Measurements from ENCODE around the gene ACAP1.
"Not testable (repeated sequence)": the region's sequence is repeated elsewhere in the genome, so short reads cannot be mapped to it uniquely, and the experiment has no call there.

Gene ACAP1

DNA sequence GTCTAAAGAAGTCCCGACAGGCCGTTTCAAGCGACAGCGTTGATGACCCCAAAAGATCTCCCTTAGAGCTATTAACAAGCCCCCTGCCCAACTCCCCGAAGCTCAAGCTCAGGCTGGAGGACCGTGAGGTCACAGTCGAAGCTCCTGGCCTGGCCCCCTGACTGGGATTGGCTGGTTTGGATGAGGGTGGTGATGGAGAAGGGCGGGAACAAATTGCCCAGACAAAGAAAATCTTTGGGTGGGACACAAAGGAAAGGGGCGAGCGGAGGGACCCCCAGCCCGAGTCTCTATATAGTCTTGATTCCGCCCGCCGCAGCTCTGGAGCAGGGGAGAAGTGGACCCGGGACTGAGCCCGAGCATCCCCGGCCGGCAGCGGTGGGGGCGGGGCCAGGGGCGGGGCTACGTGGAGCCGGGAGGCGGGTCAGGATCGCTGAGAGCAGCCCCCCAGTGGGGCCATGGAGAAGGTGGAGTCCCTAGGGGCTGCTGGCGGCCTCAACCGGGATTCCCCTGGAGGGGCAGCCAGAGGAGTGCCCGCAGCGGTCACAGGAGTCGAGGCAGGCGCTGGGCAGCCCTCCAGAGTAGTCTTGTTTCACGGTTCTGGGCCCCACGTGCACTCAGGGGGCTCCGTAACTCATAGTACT is 6.2 kb upstream of the ACAP1 start:
- DNase-seq = peak; percentile 84

- no peak for DNase-seq
Observed at GRCh38 chr17:7330638-7331015, 5.7 kb upstream of the ACAP1 start.

DNA sequence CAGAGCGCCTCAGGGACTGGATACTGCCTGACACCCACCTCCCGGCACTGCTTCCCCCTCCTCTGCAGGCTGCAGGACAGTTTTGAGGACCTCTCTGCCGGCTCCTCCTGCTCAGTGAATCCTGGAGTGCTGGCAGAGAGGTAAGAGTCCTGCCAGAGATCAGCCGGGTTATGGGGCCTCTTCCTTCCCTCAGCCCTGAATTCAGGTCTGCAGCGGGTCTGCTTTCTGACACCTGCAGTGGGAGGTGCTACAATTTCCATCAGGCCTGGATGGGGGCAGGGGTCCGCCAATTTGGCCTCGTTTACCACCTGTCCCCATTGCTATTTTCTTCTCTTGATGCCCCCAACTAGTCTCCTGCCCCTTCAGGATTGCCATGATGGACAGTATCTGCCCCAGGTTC is 4.2 kb upstream of the ACAP1 start:
- no peak for DNase-seq

DNA sequence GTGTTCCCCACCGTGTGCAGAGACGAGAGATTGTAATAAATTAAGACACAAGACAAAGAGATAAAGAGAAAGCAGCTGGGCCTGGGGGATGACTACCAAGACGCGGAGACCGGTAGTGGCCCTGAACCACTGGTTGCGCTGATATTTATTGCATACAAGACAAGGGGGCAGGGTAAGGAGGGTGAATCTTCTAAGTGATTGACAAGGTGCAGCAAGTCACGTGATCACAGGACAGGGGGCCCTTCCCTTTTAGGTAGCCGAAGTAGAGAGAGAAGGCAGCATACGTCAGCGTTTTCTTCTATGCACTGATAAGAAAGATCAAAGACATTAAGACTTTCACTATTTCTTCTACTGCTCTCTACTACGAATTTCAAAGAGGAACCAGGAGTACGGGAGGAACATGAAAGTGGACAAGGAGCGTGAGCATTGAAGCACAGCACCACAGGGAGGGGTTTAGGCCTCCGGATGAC is 3.7 kb upstream of the ACAP1 start:
- DNase-seq = not testable (repeated sequence)

- DNase-seq = no peak
Observed at GRCh38 chr17:7334938-7335538, 1.3 kb upstream of the ACAP1 start.

DNA sequence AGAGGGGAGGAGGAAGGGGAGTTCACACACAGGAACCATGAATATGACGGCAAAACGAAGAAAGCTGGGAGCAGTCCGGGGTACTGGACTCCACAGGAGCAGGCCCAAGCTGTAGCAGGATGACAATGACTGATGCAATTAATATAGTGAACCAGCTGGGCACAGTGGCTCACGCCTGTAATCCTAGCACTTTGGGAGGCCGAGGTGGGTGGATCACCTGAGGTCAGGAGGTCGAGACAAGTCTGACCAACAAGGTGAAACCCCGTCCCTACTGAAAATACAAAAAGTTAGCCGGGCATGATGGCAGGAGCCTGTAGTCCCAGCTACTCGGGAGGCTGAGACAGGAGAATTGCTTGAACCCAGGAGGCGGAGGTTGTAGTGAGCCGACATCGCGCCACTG is 564 bp upstream of the ACAP1 start:
- DNase-seq = not testable (repeated sequence)

DNA sequence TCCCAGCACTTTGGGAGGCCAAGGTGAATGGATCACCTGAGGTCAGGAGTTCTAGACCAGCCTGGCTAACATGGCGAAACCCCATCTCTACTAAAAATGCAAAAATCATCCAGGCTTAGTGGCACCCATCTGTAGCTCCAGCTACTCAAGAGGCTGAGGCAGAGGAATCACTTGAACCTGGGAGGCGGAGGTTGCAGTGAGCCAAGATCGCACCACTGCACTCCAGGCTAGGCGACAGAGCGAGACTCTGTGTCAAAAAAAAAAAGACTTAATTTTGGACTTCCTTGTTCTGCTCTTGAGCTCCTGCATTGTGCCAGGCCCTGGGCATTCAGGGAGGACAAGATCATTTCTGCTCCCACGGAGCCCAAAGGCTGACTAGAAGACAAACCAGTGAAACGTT is 1.3 kb downstream of the ACAP1 start:
- not testable (repeated sequence) for DNase-seq

DNA sequence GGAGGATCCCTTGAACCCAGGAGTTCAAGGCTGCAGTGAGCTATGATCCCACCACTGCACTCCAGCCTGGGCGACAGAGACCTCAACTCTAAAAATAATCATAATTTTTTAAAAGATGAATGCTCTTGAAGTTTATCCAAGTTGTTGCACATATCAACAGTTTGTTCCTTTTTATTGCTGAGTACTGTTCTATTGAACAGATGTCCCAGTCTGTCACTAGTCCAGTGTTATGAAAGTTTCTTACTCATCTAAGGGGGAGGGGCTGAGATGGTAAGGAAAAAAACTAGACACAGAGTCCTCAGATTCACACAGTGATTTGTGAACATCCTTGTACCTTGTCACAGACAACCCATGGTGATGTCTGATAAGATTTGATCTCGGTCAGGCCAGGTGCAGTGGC is 3.9 kb downstream of the ACAP1 start:
- no peak for DNase-seq

- no peak for DNase-seq
Observed at GRCh38 chr17:7341842-7342241, 5.5 kb downstream of the ACAP1 start.

DNA sequence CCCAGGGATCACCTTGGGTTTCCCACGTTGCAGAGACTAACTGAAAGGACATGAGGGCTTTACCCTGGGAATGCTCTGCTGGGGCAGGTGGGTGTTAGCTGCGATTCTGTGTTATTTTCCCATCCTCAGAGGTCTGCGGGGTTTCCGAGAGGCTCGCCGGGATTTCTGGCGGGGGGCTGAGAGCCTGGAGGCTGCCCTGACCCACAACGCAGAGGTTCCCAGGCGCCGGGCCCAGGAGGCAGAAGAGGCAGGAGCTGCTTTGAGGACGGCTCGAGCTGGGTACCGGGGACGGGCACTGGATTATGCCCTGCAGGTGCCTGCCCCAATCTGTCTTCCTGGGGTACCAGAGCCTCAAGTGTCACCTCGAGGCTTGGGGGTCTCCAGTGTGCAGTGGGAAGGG is 6.9 kb downstream of the ACAP1 start:
- DNase-seq = no peak

- no peak for DNase-seq
Observed at GRCh38 chr17:7346761-7347614, 10.7 kb downstream of the ACAP1 start.

- DNase-seq = no peak
Observed at GRCh38 chr17:7347630-7348477, 11.5 kb downstream of the ACAP1 start.

- DNase-seq = peak; percentile 62
Observed at GRCh38 chr17:7348478-7349242, 12.3 kb downstream of the ACAP1 start.

- DNase-seq = peak; percentile 96
Observed at GRCh38 chr17:7351665-7352502, 15.6 kb downstream of the ACAP1 start, which contains the start of gene KCTD11. Gene KCTD11, plus strand, starts transcription at chr17:7352162.

GRCh38 chr17:7352503-7352889 is 16.2 kb downstream of the ACAP1 start:
- DNase-seq = no peak

DNA sequence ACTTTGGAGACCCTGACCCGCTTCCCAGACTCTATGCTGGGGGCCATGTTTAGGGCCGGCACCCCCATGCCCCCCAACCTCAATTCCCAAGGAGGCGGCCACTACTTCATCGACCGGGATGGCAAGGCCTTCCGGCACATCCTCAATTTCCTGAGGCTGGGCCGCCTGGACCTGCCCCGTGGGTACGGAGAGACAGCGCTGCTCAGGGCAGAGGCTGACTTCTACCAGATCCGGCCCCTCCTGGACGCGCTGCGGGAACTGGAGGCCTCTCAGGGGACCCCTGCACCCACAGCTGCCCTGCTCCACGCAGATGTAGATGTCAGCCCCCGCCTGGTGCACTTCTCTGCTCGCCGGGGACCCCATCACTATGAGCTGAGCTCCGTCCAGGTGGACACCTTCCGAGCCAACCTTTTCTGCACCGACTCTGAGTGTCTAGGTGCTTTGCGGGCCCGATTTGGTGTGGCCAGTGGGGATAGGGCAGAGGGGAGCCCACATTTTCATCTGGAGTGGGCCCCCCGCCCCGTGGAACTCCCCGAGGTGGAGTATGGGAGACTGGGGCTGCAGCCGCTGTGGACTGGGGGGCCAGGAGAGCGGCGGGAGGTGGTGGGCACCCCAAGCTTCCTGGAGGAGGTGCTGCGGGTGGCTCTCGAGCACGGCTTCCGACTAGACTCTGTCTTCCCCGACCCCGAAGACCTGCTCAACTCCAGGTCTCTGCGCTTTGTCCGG is 16.7 kb downstream of the ACAP1 start:
- no peak for DNase-seq

DNA sequence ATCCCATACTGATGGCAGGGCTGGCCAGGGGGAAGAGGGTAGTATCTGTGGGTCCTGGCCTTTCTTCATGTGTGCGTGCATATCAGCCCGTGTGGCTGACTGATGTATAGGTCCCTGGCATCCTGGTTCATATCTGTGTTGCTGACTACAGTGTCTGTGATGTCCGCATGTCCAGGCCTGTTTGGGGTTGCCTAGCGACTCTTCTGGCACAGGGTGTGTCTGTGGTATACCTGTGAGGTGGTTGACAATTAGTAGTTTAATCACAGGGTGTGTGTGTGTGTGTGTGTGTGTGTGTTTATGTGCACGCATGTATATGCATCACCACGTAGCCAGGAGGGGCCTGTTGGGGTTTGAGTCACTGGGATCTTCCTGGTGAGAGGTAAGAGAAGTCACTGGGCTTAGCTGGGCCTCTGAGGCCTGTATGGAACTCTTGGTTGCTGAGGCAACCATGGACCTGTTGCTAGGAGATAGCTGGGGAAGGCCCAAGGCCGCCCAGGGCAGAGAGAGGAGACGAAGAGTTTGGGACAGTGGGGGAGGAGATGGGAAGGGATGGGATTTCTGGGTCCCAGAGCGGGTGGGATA is 18.0 kb downstream of the ACAP1 start:
- DNase-seq = peak; percentile 69

DNA sequence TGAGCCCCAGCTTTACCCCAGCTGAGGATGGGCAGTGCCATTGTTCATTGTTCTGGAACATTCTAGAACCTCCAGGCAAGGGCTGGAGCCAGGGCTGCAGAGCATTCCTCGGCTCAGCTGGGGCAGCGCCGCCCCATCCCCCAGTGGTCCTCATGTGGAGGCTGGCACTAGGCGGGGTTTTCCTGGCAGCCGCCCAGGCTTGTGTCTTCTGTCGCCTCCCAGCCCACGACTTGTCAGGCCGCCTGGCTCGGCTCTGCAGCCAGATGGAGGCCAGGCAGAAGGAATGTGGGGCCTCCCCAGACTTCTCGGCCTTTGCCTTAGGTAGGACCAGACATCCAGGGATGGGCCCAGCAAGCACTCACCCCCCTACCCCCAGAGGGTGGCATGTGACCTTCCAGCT is 18.7 kb downstream of the ACAP1 start, which contains the start of gene TMEM95:
Gene TMEM95, plus strand, starts transcription at position 104 of the 400 bp plus-strand sequence. Its CDS starts 49 bp downstream, at position 153.
- peak; percentile 30 for DNase-seq

DNA sequence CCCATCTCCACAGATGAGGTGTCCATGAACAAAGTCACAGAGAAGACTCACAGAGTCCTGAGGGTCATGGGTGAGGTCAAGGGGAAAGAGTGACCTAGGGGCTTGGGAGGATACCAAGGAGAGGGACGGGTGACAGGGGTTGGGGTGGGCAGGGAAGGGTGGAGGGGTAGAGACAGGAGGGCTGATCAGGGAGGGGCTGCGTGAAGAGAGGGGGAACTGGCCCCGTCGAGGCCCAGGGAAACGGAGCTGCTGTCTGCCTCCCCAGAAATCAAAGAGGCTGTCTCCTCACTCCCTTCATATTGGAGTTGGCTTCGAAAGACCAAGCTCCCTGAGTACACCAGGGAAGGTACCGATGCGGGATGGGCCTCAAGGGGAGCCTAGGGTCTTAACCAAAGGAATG is 19.2 kb downstream of the ACAP1 start:
- no peak for DNase-seq

DNA sequence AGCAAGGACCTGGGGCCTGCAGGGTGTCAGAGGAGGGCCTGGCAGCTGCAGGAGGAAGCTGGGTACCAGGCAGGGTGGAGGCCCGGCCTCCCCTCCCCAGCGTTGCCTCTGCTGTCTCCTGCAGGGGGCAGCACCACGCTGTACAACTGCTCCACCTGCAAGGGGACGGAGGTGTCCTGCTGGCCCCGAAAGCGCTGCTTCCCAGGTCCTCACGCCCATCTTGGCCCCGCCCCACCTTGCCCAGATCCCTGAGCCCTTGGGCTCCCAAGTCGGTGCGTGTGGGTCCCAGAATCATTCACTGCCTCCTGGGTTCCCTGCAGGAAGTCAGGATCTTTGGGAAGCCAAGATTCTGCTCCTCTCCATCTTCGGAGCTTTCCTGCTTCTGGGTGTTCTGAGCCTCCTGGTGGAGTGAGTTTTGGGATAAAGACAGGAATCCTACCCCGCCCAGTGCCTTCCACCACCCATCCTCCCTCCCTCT is 19.8 kb downstream of the ACAP1 start:
- peak; percentile 66 for DNase-seq
